ENCODE results near the gene CTU2. TPM values are rescaled to one million over a fixed set of nuclear protein-coding genes. Genes with fewer than 3 reads are reported as not detected.

The CTU2 gene
- total RNA-seq, 4 donors from 2014 or later, result 4.4 to 13.2 (median 6.3) TPM

DNA sequence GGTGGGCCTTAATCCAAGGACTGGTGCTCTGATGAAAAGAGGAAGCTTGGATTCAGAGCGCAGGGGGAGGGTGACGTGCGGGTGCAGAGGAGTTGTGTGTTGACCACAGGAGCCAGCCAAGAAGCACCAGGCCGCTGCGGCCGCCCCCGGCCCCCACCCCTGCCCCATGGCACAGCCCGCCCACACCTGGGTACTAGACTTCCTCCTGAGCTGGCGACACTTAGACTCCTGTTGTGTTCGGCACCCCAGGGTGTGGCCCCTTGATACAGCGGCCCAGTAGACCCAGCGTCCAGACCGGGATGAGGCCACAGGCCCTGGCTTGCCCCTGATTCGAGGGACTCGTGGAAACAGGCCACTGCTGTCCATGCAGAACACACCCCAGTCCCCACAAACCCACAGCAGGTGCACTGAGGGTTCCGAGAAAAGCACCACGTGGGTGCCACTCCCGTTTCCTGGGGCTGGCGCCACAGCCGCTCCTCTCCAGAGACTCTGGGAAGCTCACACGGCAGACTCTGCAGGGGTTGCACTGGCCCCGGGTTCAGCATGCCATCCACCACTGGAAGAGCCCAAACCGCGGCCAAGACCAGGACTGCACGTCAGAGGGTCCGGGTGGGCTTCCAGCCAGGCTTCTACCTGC, 14.3 kb upstream of the CTU2 start:
- no peak overlapping the region for H3K27ac ChIP-seq
- intact Hi-C loops (cut with DNase I), result no loop called here
- 43% methylated on average over 7 of the region's 26 CpGs; no CpG with 5 or more reads in 1 of the 2 donors for WGBS, 2 donors
- H3K9me3 ChIP-seq, result no peaks in the 10 kb centered on the region
- H3K4me3 ChIP-seq, result no peak overlapping the region
- DNase-seq, result no peak
- peaks cover 0 to 73% (median 3%) of the 10 kb centered on the region in 4 donors for H3K27me3 ChIP-seq
- no peak for TF ChIP-seq POLR2A (IDR thresholded peaks at IDR 0.05)
- TF ChIP-seq CTCF (IDR thresholded peaks at IDR 0.05), result no peak
- peaks cover 1 to 18% (median 1%) of the 10 kb centered on the region in 3 donors for H3K36me3 ChIP-seq
- H3K4me1 ChIP-seq, result peaks cover 5 to 25% (median 15%) of the 10 kb centered on the region in 3 donors

- Histone ChIP-seq H3K27ac (no peak overlapping the region), H3K27me3 (peaks cover 0 to 65% (median 3%) of the 10 kb centered on the region in 4 donors), H3K4me3 (no peak overlapping the region), H3K36me3 (peaks cover 8 to 26% (median 9%) of the 10 kb centered on the region in 3 donors), H3K9me3 (no peaks in the 10 kb centered on the region), H3K4me1 (peaks cover 5 to 20% (median 14%) of the 10 kb centered on the region in 3 donors)
- intact Hi-C loops (cut with DNase I), result no loop called here
- no peak for TF ChIP-seq CTCF (IDR thresholded peaks at IDR 0.05)
- TF ChIP-seq POLR2A (IDR thresholded peaks at IDR 0.05), result no peak
- no peak for DNase-seq
- WGBS, 2 donors, result 74 to 80% methylated on average over 8 to 10 of the region's 10 CpGs
Measured at GRCh38 chr16:88692861-88693260, 13.4 kb upstream of the CTU2 start.

- TF ChIP-seq POLR2A (IDR thresholded peaks at IDR 0.05), result no peak
- no peak for TF ChIP-seq CTCF (IDR thresholded peaks at IDR 0.05)
- WGBS, 2 donors, result 71 to 90% methylated on average over 2 to 6 of the region's 39 CpGs
Measured at GRCh38 chr16:88693420-88694177, 12.7 kb upstream of the CTU2 start.

DNA sequence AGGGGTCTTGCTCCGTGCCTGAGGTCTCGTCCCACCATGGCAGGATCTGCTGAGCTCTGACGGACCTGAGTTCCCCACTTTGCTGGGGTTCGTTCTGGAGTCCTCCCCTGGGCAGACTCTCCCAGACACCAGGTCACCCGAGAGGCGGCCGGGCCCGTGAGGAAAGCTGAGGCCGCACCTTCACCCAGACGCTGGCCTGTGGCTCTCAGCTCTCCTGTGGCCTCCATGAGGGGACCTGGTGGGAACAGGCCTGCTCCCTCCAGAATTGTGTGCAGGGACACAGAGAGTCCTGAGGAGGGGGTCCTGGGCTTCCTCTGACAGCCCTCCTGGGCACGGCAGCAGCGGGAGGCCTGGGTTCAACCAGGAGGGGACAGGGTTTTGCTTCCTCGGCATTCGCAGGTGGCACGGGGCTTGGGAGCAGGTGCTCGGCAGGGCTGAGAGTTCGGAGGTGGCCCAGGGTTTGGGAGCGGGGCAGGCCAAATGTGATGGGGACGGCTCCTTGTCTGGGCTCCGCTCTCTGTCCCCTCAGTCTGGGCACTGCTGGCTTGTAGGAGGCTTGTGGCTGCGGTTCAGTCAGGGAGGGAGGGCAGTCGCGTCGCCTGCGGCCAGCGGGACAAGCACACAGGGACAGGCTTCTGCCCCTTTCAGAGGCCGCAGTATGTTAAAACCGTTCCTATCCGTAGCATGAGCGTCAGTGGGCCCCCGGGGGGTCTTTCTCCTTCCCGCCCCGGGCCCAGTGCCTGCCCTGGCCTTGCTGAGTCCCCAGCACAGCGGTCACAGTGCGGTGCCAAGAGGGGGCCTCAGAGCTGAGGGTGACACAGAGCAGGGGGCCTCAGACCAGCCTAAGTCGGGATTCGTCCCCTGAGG, 11.8 kb upstream of the CTU2 start:
- intact Hi-C loops (cut with DNase I), result no loop called here
- 80 to 87% methylated on average over 2 to 3 of the region's 37 CpGs for WGBS, 2 donors
- H3K9me3 ChIP-seq, result no peaks in the 10 kb centered on the region

More at GRCh38 chr16:88693420-88694177, 12.7 kb upstream of the CTU2 start:
- H3K36me3 ChIP-seq, result peaks cover 10 to 33% (median 11%) of the 10 kb centered on the region in 3 donors
- intact Hi-C loops (cut with DNase I), result no loop called here
- H3K4me3 ChIP-seq, result no peak overlapping the region
- no peak overlapping the region for H3K27ac ChIP-seq
- H3K9me3 ChIP-seq, result no peaks in the 10 kb centered on the region
- DNase-seq, result no peak
- H3K4me1 ChIP-seq, result peaks cover 5 to 14% (median 14%) of the 10 kb centered on the region in 3 donors
- peaks cover 0 to 57% (median 2%) of the 10 kb centered on the region in 4 donors for H3K27me3 ChIP-seq

More for the DNA sequence above, 11.8 kb upstream of the CTU2 start:
- H3K27me3 ChIP-seq, result peaks cover 0 to 49% (median 0%) of the 10 kb centered on the region in 4 donors
- H3K4me3 ChIP-seq, result no peak overlapping the region
- H3K27ac ChIP-seq, result no peak overlapping the region
- no peak for TF ChIP-seq CTCF (IDR thresholded peaks at IDR 0.05)
- peaks cover 10 to 42% (median 11%) of the 10 kb centered on the region in 3 donors for H3K36me3 ChIP-seq
- peaks cover 5 to 15% (median 14%) of the 10 kb centered on the region in 3 donors for H3K4me1 ChIP-seq
- DNase-seq, result no peak

Data from esophagus squamous epithelium (tissue), 5 donors.